Measurements from ENCODE around the gene SDK2. TPM values are rescaled to one million over a fixed set of nuclear protein-coding genes. Genes with fewer than 3 reads are reported as not detected.

The SDK2 gene
- total RNA-seq, 1 donor from 2014 or later = 12.3 TPM

- Mint-ChIP-seq H3K4me3 (ENCODE audit: unreplicated experiment) (no peak overlapping the region), H3K4me1 (ENCODE audit: low read depth, unreplicated experiment) (peaks cover 6% of the 10 kb centered on the region), H3K27ac (ENCODE audit: unreplicated experiment) (no peak overlapping the region), H3K9me3 (ENCODE audit: unreplicated experiment) (peaks cover 5% of the 10 kb centered on the region), H3K27me3 (ENCODE audit: unreplicated experiment) (peaks cover 9% of the 10 kb centered on the region), H3K36me3 (ENCODE audit: unreplicated experiment) (peaks cover 2% of the 10 kb centered on the region)
- DNase-seq = no peak
- TF ChIP-seq CTCF (IDR thresholded peaks at IDR 0.05; ENCODE audit: partially characterized antibody, unreplicated experiment) = no peak
These were observed 13.2 kb downstream of the SDK2 start for GRCh38 chr17:73630965-73631595.

GRCh38 chr17:73630531-73630930, 13.7 kb downstream of the SDK2 start:
- no peaks in the 10 kb centered on the region for H3K36me3 Mint-ChIP-seq (ENCODE audit: unreplicated experiment)
- H3K4me1 Mint-ChIP-seq (ENCODE audit: low read depth, unreplicated experiment) = peaks cover 5% of the 10 kb centered on the region
- H3K9me3 Mint-ChIP-seq (ENCODE audit: unreplicated experiment) = peaks cover 4% of the 10 kb centered on the region
- no peak for TF ChIP-seq CTCF (IDR thresholded peaks at IDR 0.05; ENCODE audit: partially characterized antibody, unreplicated experiment)
- no peak for DNase-seq
- no peak overlapping the region for H3K27ac Mint-ChIP-seq (ENCODE audit: unreplicated experiment)
- H3K4me3 Mint-ChIP-seq (ENCODE audit: unreplicated experiment) = no peak overlapping the region
- peaks cover 7% of the 10 kb centered on the region for H3K27me3 Mint-ChIP-seq (ENCODE audit: unreplicated experiment)

- no peaks in the 10 kb centered on the region for H3K36me3 Mint-ChIP-seq (ENCODE audit: unreplicated experiment)
- no peak for DNase-seq
- H3K27ac Mint-ChIP-seq (ENCODE audit: unreplicated experiment) = no peak overlapping the region
- H3K4me3 Mint-ChIP-seq (ENCODE audit: unreplicated experiment) = no peak overlapping the region
- H3K4me1 Mint-ChIP-seq (ENCODE audit: low read depth, unreplicated experiment) = peaks cover 7% of the 10 kb centered on the region
- peaks cover 4% of the 10 kb centered on the region for H3K9me3 Mint-ChIP-seq (ENCODE audit: unreplicated experiment)
- TF ChIP-seq CTCF (IDR thresholded peaks at IDR 0.05; ENCODE audit: partially characterized antibody, unreplicated experiment) = no peak
- H3K27me3 Mint-ChIP-seq (ENCODE audit: unreplicated experiment) = peaks cover 2% of the 10 kb centered on the region
These were observed 15.3 kb downstream of the SDK2 start for GRCh38 chr17:73628642-73629552.

- Mint-ChIP-seq H3K27ac (ENCODE audit: unreplicated experiment) (no peak overlapping the region), H3K4me3 (ENCODE audit: unreplicated experiment) (no peak overlapping the region), H3K36me3 (ENCODE audit: unreplicated experiment) (no peaks in the 10 kb centered on the region), H3K9me3 (ENCODE audit: unreplicated experiment) (peaks cover 4% of the 10 kb centered on the region), H3K27me3 (ENCODE audit: unreplicated experiment) (peaks cover 5% of the 10 kb centered on the region), H3K4me1 (ENCODE audit: low read depth, unreplicated experiment) (peaks cover 16% of the 10 kb centered on the region)
- DNase-seq = no peak
- TF ChIP-seq CTCF (IDR thresholded peaks at IDR 0.05; ENCODE audit: partially characterized antibody, unreplicated experiment) = no peak
These were observed 18.1 kb downstream of the SDK2 start for GRCh38 chr17:73625991-73626673.

All from glutamatergic neuron (in vitro differentiated cells).